ENCODE results near the gene PCYOX1L. TPM values are rescaled to one million over a fixed set of nuclear protein-coding genes. Genes with fewer than 3 reads are reported as not detected.

Gene PCYOX1L
- total RNA-seq, 1 experiment from 2014 or later: 1.8 TPM

GRCh38 chr5:149310947-149311658, 46.7 kb upstream of the PCYOX1L start:
- no peaks in the 10 kb centered on the region for H3K36me3 ChIP-seq (ENCODE audit: insufficient read depth, low read length, poor library complexity, severe bottlenecking)
- no peak overlapping the region for H3K4me3 ChIP-seq (ENCODE audit: low read depth, low read length, poor library complexity, severe bottlenecking)
- H3K9me3 ChIP-seq (ENCODE audit: low read depth, low read length, poor library complexity, severe bottlenecking): no peaks in the 10 kb centered on the region
- H3K4me1 ChIP-seq (ENCODE audit: insufficient read depth, low read length, poor library complexity, severe bottlenecking): no peaks in the 10 kb centered on the region
- peak; percentile 27 for DNase-seq (ENCODE audit: low spot score)
- no peaks in the 10 kb centered on the region for H3K27me3 ChIP-seq (replicated peaks; ENCODE audit: insufficient read depth, low read depth, low read length, poor library complexity)
- no peak for TF ChIP-seq EZH2 (IDR thresholded peaks at IDR 0.05; ENCODE audit: borderline replicate concordance, low read depth, low read length, poor library complexity, severe bottlenecking)
- TF ChIP-seq CTCF (conservative IDR thresholded peaks at IDR 0.05; ENCODE audit: low read depth, low read length): no peak
- no peak overlapping the region for H3K27ac ChIP-seq (ENCODE audit: low read depth, low read length, poor library complexity, severe bottlenecking)
- CTCF ChIA-PET: no interaction called here
- intact Hi-C loops (cut with micrococcal nuclease; ENCODE audit: unreplicated experiment): loop anchor here (10.0 kb wide), 1 partner anchor 254 kb away; no protein-coding TSS in a partner anchor
- POLR2A ChIA-PET (ENCODE audit: low non-redundant PET): no interaction called here
- no TSS peak for BruUV-seq (replicated peaks)

- Histone ChIP-seq H3K4me1 (ENCODE audit: insufficient read depth, low read length, poor library complexity, severe bottlenecking) (no peaks in the 10 kb centered on the region), H3K27me3 (replicated peaks; ENCODE audit: insufficient read depth, low read depth, low read length, poor library complexity) (no peaks in the 10 kb centered on the region), H3K27ac (ENCODE audit: low read depth, low read length, poor library complexity, severe bottlenecking) (no peak overlapping the region), H3K36me3 (ENCODE audit: insufficient read depth, low read length, poor library complexity, severe bottlenecking) (no peaks in the 10 kb centered on the region), H3K9me3 (ENCODE audit: low read depth, low read length, poor library complexity, severe bottlenecking) (no peaks in the 10 kb centered on the region), H3K4me3 (ENCODE audit: low read depth, low read length, poor library complexity, severe bottlenecking) (no peak overlapping the region)
- BruUV-seq (replicated peaks): no TSS peak
- CTCF ChIA-PET: no interaction called here
- intact Hi-C loops (cut with micrococcal nuclease; ENCODE audit: unreplicated experiment): loop anchor here (10.0 kb wide), 1 partner anchor 252 kb away; no protein-coding TSS in a partner anchor
- TF ChIP-seq EZH2 (IDR thresholded peaks at IDR 0.05; ENCODE audit: borderline replicate concordance, low read depth, low read length, poor library complexity, severe bottlenecking) (no peak), CTCF (conservative IDR thresholded peaks at IDR 0.05; ENCODE audit: low read depth, low read length) (no peak)
- POLR2A ChIA-PET (ENCODE audit: low non-redundant PET): no interaction called here
- DNase-seq (ENCODE audit: low spot score): no peak
Measured at GRCh38 chr5:149313151-149313841, 44.5 kb upstream of the PCYOX1L start.

GRCh38 chr5:149314571-149315111, 43.2 kb upstream of the PCYOX1L start:
- intact Hi-C loops (cut with micrococcal nuclease; ENCODE audit: unreplicated experiment): loop anchor here (10.0 kb wide), 1 partner anchor 250 kb away; no protein-coding TSS in a partner anchor
- TF ChIP-seq CTCF (conservative IDR thresholded peaks at IDR 0.05; ENCODE audit: low read depth, low read length) (no peak), EZH2 (IDR thresholded peaks at IDR 0.05; ENCODE audit: borderline replicate concordance, low read depth, low read length, poor library complexity, severe bottlenecking) (no peak)
- H3K4me3 ChIP-seq (ENCODE audit: low read depth, low read length, poor library complexity, severe bottlenecking): no peak overlapping the region
- POLR2A ChIA-PET (ENCODE audit: low non-redundant PET): interaction anchor here (0.7 kb wide), 1 partner anchor 308 kb away, joined by 3 read pairs; no protein-coding TSS in a partner anchor
- H3K27me3 ChIP-seq (replicated peaks; ENCODE audit: insufficient read depth, low read depth, low read length, poor library complexity): no peaks in the 10 kb centered on the region
- BruUV-seq (replicated peaks): no TSS peak
- CTCF ChIA-PET: interaction anchor here (0.6 kb wide), 1 partner anchor 32 kb away, joined by 4 read pairs; no protein-coding TSS in a partner anchor
- H3K36me3 ChIP-seq (ENCODE audit: insufficient read depth, low read length, poor library complexity, severe bottlenecking): no peaks in the 10 kb centered on the region
- no peak for DNase-seq (ENCODE audit: low spot score)
- H3K4me1 ChIP-seq (ENCODE audit: insufficient read depth, low read length, poor library complexity, severe bottlenecking): no peaks in the 10 kb centered on the region
- no peak overlapping the region for H3K27ac ChIP-seq (ENCODE audit: low read depth, low read length, poor library complexity, severe bottlenecking)
- no peaks in the 10 kb centered on the region for H3K9me3 ChIP-seq (ENCODE audit: low read depth, low read length, poor library complexity, severe bottlenecking)

All from A673 (cell line).